Upper lobe of right lung (tissue), 1 donor: ENCODE results near the gene PCSK1. TPM values are rescaled to one million over a fixed set of nuclear protein-coding genes. Genes with fewer than 3 reads are reported as not detected.

Source experiments
- ATAC-seq: fragments of 200-7000 bp; cut with Tn5 transposase; one replicate; pipeline ENCODE4 v1.9.1; 2020; ENCODE audit warnings: mild to moderate bottlenecking, moderate library complexity
- DNase-seq: peaks from one replicate; pipeline ENCODE4 v3.0.0-alpha.2; 2020
- H3K27ac ChIP-seq: fragments of 200-600 bp; one replicate; pipeline ENCODE4 v1.8.0; 2022
- H3K27me3 ChIP-seq: fragments of 200-600 bp; one replicate; pipeline ENCODE4 v1.8.0; 2022; ENCODE audit warnings: mild to moderate bottlenecking
- H3K36me3 ChIP-seq: fragments of 200-600 bp; one replicate; pipeline ENCODE4 v1.8.0; 2022
- H3K4me1 ChIP-seq: fragments of 200-600 bp; one replicate; pipeline ENCODE4 v1.8.0; 2022
- H3K4me3 ChIP-seq: fragments of 200-600 bp; one replicate; pipeline ENCODE4 v1.8.0; 2022; ENCODE audit warnings: mild to moderate bottlenecking
- H3K9me3 ChIP-seq: fragments of 200-600 bp; one replicate; pipeline ENCODE4 v1.8.0; 2022
- intact Hi-C: fragments of 100-400 bp; cut with DNase I; formaldehyde crosslinking; loops from one replicate; pipeline ENCODE4 v1.11.0; 2022
- total RNA-seq: library from RNA; stranded (reverse); fragmentation: NEBNext Ultra II Directional; extraction: Animal tissue kit (Norgen Biotek cat#: 25700); gene quantifications from one replicate; pipeline ENCODE4 v1.2.1, GENCODE V29; 2021
- TF ChIP-seq, protein P1 (sequence below): fragments of 200-600 bp; IDR thresholded peaks from one replicate; pipeline ENCODE4 v1.8.0; 2022; ENCODE audit warnings: antibody characterized with exemption
- donor health status: DM: no; HTN: yes; CAD: no; lungs with severe emphysema.

PCSK1 gene
- total RNA-seq, 1 donor from 2014 or later = not detected

- TF ChIP-seq, protein P1, sequence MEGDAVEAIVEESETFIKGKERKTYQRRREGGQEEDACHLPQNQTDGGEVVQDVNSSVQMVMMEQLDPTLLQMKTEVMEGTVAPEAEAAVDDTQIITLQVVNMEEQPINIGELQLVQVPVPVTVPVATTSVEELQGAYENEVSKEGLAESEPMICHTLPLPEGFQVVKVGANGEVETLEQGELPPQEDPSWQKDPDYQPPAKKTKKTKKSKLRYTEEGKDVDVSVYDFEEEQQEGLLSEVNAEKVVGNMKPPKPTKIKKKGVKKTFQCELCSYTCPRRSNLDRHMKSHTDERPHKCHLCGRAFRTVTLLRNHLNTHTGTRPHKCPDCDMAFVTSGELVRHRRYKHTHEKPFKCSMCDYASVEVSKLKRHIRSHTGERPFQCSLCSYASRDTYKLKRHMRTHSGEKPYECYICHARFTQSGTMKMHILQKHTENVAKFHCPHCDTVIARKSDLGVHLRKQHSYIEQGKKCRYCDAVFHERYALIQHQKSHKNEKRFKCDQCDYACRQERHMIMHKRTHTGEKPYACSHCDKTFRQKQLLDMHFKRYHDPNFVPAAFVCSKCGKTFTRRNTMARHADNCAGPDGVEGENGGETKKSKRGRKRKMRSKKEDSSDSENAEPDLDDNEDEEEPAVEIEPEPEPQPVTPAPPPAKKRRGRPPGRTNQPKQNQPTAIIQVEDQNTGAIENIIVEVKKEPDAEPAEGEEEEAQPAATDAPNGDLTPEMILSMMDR = no peak
- intact Hi-C loops = no loop called here
- H3K36me3 ChIP-seq = no peaks in the 10 kb centered on the region
- H3K27me3 ChIP-seq = no peaks in the 10 kb centered on the region
- H3K4me1 ChIP-seq = no peaks in the 10 kb centered on the region
- H3K4me3 ChIP-seq = no peak overlapping the region
- ATAC-seq (no peak), DNase-seq (no peak)
- no peaks in the 10 kb centered on the region for H3K9me3 ChIP-seq
- no peak overlapping the region for H3K27ac ChIP-seq
Observed at GRCh38 chr5:96474073-96474472, 41.0 kb upstream of the PCSK1 start.

GRCh38 chr5:96473155-96473554 lies 40.1 kb upstream of the PCSK1 start:
- no peak for ATAC-seq
- no peak overlapping the region for H3K27ac ChIP-seq
- no peak for DNase-seq
- H3K27me3 ChIP-seq = no peaks in the 10 kb centered on the region
- H3K9me3 ChIP-seq = no peaks in the 10 kb centered on the region
- intact Hi-C loops = no loop called here
- no peak overlapping the region for H3K4me3 ChIP-seq
- TF ChIP-seq, protein P1 = no peak
- no peaks in the 10 kb centered on the region for H3K36me3 ChIP-seq
- no peaks in the 10 kb centered on the region for H3K4me1 ChIP-seq

DNA sequence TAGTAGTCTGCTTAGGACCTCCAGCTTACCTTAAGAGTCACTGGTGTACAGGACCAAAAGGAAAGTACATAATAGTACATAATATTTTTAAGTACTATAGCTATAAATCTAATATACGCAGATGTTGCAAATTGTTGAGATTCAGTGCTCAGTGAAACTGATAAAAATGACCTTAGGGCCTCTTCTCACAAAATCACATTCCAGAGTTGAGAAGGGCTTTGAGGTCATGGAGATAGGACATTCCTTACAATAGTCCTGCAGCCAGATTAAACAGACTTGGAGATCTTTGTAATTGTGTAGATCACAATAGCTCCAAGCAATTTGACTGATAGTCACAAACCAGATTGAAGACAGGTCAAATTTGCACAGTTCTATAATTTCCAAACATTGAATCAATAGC lies 37.7 kb upstream of the PCSK1 start:
- Histone ChIP-seq H3K4me3 (no peak overlapping the region), H3K4me1 (no peaks in the 10 kb centered on the region), H3K36me3 (no peaks in the 10 kb centered on the region), H3K27ac (no peak overlapping the region), H3K27me3 (no peaks in the 10 kb centered on the region), H3K9me3 (no peaks in the 10 kb centered on the region)
- ATAC-seq = no peak
- no peak for DNase-seq
- TF ChIP-seq, protein P1 = no peak
- intact Hi-C loops = no loop called here

GRCh38 chr5:96468956-96469355 lies 35.9 kb upstream of the PCSK1 start:
- Histone ChIP-seq H3K27ac (no peak overlapping the region), H3K36me3 (no peaks in the 10 kb centered on the region), H3K4me1 (no peaks in the 10 kb centered on the region), H3K9me3 (no peaks in the 10 kb centered on the region), H3K4me3 (no peak overlapping the region), H3K27me3 (no peaks in the 10 kb centered on the region)
- intact Hi-C loops = no loop called here
- TF ChIP-seq, protein P1 = no peak
- DNase-seq = no peak
- ATAC-seq = no peak

DNA sequence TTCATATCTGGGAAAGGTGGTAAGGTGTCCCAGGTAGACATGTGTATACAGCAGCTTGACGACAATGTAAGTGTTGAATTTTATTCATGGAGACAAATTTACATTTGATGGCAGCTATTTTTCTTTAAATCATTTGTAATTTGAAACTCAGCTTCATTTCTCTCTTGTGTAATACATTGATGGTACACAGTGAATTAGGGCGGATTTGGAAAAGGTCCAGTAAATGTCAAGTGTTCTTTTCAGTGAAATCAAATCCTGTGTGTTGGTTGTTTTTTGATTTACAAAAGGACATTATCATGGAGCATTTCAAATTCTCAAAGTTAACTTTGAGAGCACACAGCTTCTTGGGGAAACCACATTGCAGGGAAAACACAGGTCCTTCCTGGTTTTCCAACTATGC lies 30.0 kb upstream of the PCSK1 start:
- ATAC-seq (no peak), DNase-seq (no peak)
- Histone ChIP-seq H3K36me3 (no peaks in the 10 kb centered on the region), H3K27ac (no peak overlapping the region), H3K4me1 (no peaks in the 10 kb centered on the region), H3K4me3 (no peak overlapping the region), H3K9me3 (no peaks in the 10 kb centered on the region), H3K27me3 (no peaks in the 10 kb centered on the region)
- TF ChIP-seq, protein P1 = no peak
- intact Hi-C loops = no loop called here
